ENCODE data around the gene CRBN. TPM values are rescaled to one million over a fixed set of nuclear protein-coding genes. Genes with fewer than 3 reads are reported as not detected.

The CRBN gene
- total RNA-seq, 2 donors from 2014 or later = 30.0 to 47.7 TPM

DNA sequence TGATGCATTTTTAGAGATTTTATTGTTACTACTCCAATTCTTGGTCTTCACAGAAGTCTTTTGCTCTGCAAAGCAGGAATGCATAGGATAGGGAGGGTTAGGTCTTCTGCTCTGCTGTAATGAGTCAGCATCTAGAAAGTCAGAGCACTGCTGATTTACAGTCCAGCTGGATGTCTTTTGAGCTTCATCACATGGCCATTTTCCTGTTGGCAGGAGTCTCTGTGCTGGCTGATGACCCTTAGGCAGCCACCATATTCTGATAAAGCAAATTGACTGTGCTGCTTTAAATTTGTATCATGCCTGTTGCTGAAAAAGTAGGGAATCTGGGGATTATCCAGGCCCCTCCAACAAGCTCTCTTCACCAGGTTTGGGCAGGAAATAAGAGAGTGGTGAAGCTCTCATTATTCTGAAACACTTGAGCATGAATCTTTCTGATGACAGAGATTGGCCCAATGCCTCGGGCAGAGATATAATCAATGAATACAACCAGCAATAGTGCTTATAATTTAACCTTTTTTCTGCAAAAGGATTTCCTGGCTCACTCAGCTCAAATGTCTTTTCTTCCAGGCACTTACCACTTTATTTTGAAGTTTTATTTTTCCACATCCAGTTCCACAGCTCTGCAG, 9.7 kb upstream of the CRBN start:
- DNase-seq = no peak
- H3K4me1 ChIP-seq = no peaks in the 10 kb centered on the region
- no peak overlapping the region for H3K27ac ChIP-seq
- no peaks in the 10 kb centered on the region for H3K9me3 ChIP-seq
- TF ChIP-seq, protein P1, sequence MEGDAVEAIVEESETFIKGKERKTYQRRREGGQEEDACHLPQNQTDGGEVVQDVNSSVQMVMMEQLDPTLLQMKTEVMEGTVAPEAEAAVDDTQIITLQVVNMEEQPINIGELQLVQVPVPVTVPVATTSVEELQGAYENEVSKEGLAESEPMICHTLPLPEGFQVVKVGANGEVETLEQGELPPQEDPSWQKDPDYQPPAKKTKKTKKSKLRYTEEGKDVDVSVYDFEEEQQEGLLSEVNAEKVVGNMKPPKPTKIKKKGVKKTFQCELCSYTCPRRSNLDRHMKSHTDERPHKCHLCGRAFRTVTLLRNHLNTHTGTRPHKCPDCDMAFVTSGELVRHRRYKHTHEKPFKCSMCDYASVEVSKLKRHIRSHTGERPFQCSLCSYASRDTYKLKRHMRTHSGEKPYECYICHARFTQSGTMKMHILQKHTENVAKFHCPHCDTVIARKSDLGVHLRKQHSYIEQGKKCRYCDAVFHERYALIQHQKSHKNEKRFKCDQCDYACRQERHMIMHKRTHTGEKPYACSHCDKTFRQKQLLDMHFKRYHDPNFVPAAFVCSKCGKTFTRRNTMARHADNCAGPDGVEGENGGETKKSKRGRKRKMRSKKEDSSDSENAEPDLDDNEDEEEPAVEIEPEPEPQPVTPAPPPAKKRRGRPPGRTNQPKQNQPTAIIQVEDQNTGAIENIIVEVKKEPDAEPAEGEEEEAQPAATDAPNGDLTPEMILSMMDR (IDR thresholded peaks at IDR 0.05) = no peak
- H3K9ac ChIP-seq (ENCODE audit: low read depth in 2 of 2, low read length in 2 of 2) = no peak overlapping the region
- H3K36me3 ChIP-seq = no peaks in the 10 kb centered on the region
- H3K27me3 ChIP-seq = no peaks in the 10 kb centered on the region
- intact Hi-C loops (cut with DNase I) = no loop called here
- no peak overlapping the region for H3K4me3 ChIP-seq

GRCh38 chr3:3184876-3185275, 5.4 kb upstream of the CRBN start:
- Histone ChIP-seq H3K4me3 (no peak overlapping the region), H3K9me3 (no peaks in the 10 kb centered on the region), H3K27ac (no peak overlapping the region), H3K27me3 (no peaks in the 10 kb centered on the region), H3K9ac (ENCODE audit: low read depth in 2 of 2, low read length in 2 of 2) (no peak overlapping the region), H3K36me3 (no peaks in the 10 kb centered on the region), H3K4me1 (no peaks in the 10 kb centered on the region)
- TF ChIP-seq, protein P1 (IDR thresholded peaks at IDR 0.05) = no peak
- DNase-seq = no peak
- intact Hi-C loops (cut with DNase I) = loop anchor here (5.0 kb wide), 1 partner anchor 58 kb away; the partner anchor contains the start of gene TRNT1

DNA sequence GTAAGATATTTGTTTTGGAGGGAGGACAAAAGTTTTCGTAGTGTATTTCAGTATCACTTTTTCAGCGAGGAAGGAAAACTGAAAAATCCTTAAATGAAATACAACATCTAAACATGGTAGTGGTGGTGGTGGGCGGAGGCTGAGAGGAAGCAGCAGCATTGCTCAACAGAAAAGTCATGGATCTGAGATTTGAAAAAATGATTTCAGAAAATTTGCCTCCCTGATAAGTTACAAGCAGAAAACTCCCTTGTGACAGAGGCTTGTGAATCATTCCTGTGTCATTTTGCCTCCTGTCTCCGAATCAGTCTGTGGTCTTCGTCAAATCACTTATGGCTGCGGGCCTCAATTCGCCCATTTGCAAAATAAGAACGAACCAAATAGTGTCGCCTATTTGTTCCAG, 965 bp upstream of the CRBN start:
- H3K4me1 ChIP-seq = peaks cover 6% of the 10 kb centered on the region
- no peaks in the 10 kb centered on the region for H3K27me3 ChIP-seq
- DNase-seq = no peak
- no peak overlapping the region for H3K27ac ChIP-seq
- no peaks in the 10 kb centered on the region for H3K36me3 ChIP-seq
- H3K9me3 ChIP-seq = no peaks in the 10 kb centered on the region
- TF ChIP-seq, protein P1 (IDR thresholded peaks at IDR 0.05) = no peak
- no peak overlapping the region for H3K9ac ChIP-seq (ENCODE audit: low read depth in 2 of 2, low read length in 2 of 2)
- H3K4me3 ChIP-seq = no peak overlapping the region
- intact Hi-C loops (cut with DNase I) = loop anchor here (5.0 kb wide), 1 partner anchor 53 kb away; the partner anchor contains the start of gene TRNT1

GRCh38 chr3:3178498-3179328, 778 bp downstream of the CRBN start:
- no peak for DNase-seq
- Histone ChIP-seq H3K27me3 (no peaks in the 10 kb centered on the region), H3K9me3 (no peaks in the 10 kb centered on the region), H3K27ac (peak overlapping the region; percentile 50), H3K4me3 (peak overlapping the region; percentile 96), H3K4me1 (peaks cover 6% of the 10 kb centered on the region), H3K9ac (ENCODE audit: low read depth in 2 of 2, low read length in 2 of 2) (peak overlapping the region; percentile 83 to 96), H3K36me3 (no peaks in the 10 kb centered on the region)
- intact Hi-C loops (cut with DNase I) = no loop called here
- TF ChIP-seq, protein P1 (IDR thresholded peaks at IDR 0.05) = no peak

GRCh38 chr3:3177861-3178497, 1.5 kb downstream of the CRBN start:
- Histone ChIP-seq H3K27me3 (no peaks in the 10 kb centered on the region), H3K4me3 (no peak overlapping the region), H3K27ac (no peak overlapping the region), H3K9ac (ENCODE audit: low read depth in 2 of 2, low read length in 2 of 2) (no peak overlapping the region), H3K9me3 (no peaks in the 10 kb centered on the region), H3K36me3 (no peaks in the 10 kb centered on the region), H3K4me1 (peaks cover 6% of the 10 kb centered on the region)
- intact Hi-C loops (cut with DNase I) = no loop called here
- TF ChIP-seq, protein P1 (IDR thresholded peaks at IDR 0.05) = no peak
- no peak for DNase-seq

All from colonic mucosa (tissue), 4 donors.